ENCODE results near the gene ZSCAN5C. TPM values are rescaled to one million over a fixed set of nuclear protein-coding genes. Genes with fewer than 3 reads are reported as not detected.

The ZSCAN5C gene
- total RNA-seq (2022; extraction: Qiagen RNA extraction; ENCODE audit: low read depth) = not detected in 5 replicates

GRCh38 chr19:56201973-56202372 lies at the start of gene ZSCAN5C:
ZSCAN5C (plus strand) TSS chr19:56202273; CDS start chr19:56205914, 3,641 bp downstream.

GRCh38 chr19:56175861-56176307 lies 26.2 kb upstream of the ZSCAN5C start, which contains the start of gene GALP:
GALP (plus strand) TSS chr19:56176008; CDS start chr19:56177109, 1,101 bp downstream.

GRCh38 chr19:56197646-56198045 lies 4.4 kb upstream of the ZSCAN5C start, which contains the start of gene ZSCAN5B:
ZSCAN5B (minus strand) TSS chr19:56197783; CDS start chr19:56193052, 4,731 bp downstream.

Other genes starting within 250 kb of the ZSCAN5C start
- not detected in 5 replicates for gene NLRP5, start 215.5 kb upstream of the ZSCAN5C start, total RNA-seq (2022; extraction: Qiagen RNA extraction; ENCODE audit: low read depth)
- gene ZNF787, start 81.0 kb upstream of the ZSCAN5C start, total RNA-seq (2022; extraction: Qiagen RNA extraction; ENCODE audit: low read depth) = 20.0 to 54.2 TPM (median 51.6 TPM) in 5 replicates
- 13.3 to 33.0 TPM (median 30.9 TPM) in 5 replicates for gene ZNF444, start 61.0 kb upstream of the ZSCAN5C start, total RNA-seq (2022; extraction: Qiagen RNA extraction; ENCODE audit: low read depth)
- gene GALP, start 26.3 kb upstream of the ZSCAN5C start, total RNA-seq (2022; extraction: Qiagen RNA extraction; ENCODE audit: low read depth) = not detected in 5 replicates
- not detected in 5 replicates for gene ZSCAN5B, start 4.5 kb upstream of the ZSCAN5C start, total RNA-seq (2022; extraction: Qiagen RNA extraction; ENCODE audit: low read depth)
- not detected in 5 replicates for gene EDDM13, start 70.5 kb downstream of the ZSCAN5C start, total RNA-seq (2022; extraction: Qiagen RNA extraction; ENCODE audit: low read depth)
- gene ZSCAN5A, start 112.6 kb downstream of the ZSCAN5C start, total RNA-seq (2022; extraction: Qiagen RNA extraction; ENCODE audit: low read depth) = 7.8 to 13.2 TPM (median 8.2 TPM) in 5 replicates
- gene ZNF582, start 191.3 kb downstream of the ZSCAN5C start, total RNA-seq (2022; extraction: Qiagen RNA extraction; ENCODE audit: low read depth) = 0.67 to 1.4 TPM (median 0.72 TPM) in 5 replicates
- gene ZNF583, start 202.1 kb downstream of the ZSCAN5C start, total RNA-seq (2022; extraction: Qiagen RNA extraction; ENCODE audit: low read depth) = 1.8 to 3.0 TPM (median 2.3 TPM) in 5 replicates

Data from A549 treated with ZK216348 at 1 μM for 4 hours (cell line).